GM23338 (cell line): ENCODE data around the gene ZNF282.

Experiments used
- POLR2AphosphoS5 ChIP-seq: IDR thresholded peaks from 2 replicates; pipeline ENCODE4 v1.6.1; 2016; ENCODE audit warnings: antibody characterized with exemption, low read depth
- TF ChIP-seq, protein P1 (sequence below), 2 experiments: fragments of 200-600 bp in 1 of 2; sonication (generic) in 1 of 2; conservative IDR thresholded peaks; 2 replicates each; pipeline versions ENCODE4 v1.5.1 to v1.6.1; 2016 to 2017; ENCODE audit warnings: antibody characterized with exemption in 2 of 2, low read depth in 2 of 2, mild to moderate bottlenecking in 2 of 2, moderate library complexity in 1 of 2

DNA sequence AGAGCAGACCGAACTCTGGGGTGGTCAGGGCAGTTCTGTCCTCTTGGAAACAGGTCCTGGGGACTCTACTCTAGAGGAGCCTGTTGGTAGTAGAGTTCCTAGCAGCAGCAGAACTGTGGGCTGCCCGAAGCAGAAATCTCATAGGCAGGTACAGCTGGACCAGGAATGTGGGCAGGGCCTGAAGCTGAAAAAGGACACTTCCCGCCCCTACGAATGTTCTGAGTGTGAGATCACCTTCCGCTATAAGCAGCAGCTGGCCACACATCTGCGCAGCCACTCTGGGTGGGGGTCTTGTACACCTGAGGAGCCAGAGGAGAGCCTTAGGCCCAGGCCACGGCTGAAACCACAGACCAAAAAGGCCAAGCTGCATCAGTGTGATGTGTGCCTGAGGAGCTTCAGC, 58.3 kb downstream of the ZNF282 start:
- TF ChIP-seq, protein P1, sequence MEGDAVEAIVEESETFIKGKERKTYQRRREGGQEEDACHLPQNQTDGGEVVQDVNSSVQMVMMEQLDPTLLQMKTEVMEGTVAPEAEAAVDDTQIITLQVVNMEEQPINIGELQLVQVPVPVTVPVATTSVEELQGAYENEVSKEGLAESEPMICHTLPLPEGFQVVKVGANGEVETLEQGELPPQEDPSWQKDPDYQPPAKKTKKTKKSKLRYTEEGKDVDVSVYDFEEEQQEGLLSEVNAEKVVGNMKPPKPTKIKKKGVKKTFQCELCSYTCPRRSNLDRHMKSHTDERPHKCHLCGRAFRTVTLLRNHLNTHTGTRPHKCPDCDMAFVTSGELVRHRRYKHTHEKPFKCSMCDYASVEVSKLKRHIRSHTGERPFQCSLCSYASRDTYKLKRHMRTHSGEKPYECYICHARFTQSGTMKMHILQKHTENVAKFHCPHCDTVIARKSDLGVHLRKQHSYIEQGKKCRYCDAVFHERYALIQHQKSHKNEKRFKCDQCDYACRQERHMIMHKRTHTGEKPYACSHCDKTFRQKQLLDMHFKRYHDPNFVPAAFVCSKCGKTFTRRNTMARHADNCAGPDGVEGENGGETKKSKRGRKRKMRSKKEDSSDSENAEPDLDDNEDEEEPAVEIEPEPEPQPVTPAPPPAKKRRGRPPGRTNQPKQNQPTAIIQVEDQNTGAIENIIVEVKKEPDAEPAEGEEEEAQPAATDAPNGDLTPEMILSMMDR (conservative IDR thresholded peaks at IDR 0.05; ENCODE audit: low read depth in 2 of 2) = no peak
- no peak for TF ChIP-seq POLR2AphosphoS5
